Activated T-helper 9 cell treated with anti-CD3 and anti-CD28 coated beads, Interleukin-2, amount 50 U/mL, for 16 hours (primary cell): Measurements from ENCODE around the gene FFAR3.
"Not testable (repeated sequence)": the region's sequence is repeated elsewhere in the genome, so short reads cannot be mapped to it uniquely, and the experiment has no call there.

Experiments
- DNase-seq: peaks from one replicate; pipeline ENCODE4 v3.0.0-alpha.2; 2020; ENCODE audit warnings: low read depth

FFAR3 gene

DNA sequence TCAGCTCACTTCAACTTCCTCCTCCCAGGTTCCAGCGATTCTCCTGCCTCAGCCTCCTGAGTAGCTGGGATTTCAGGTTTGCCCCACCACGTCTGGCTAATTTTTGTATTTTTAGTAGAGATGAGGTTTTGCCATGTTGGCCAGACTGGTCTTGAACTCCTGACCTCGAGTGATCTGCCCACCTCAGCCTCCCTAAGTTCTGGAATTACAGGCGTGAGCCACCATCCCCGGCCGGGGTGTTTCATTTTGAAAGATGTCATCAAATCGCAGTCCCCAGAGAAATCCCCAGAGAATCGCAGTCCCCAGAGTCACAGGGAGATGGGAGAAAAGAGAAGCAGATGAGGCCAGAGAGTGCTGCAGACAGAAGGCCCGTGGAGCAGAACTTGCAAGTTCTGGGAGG lies 43.2 kb downstream of the FFAR3 start:
- DNase-seq: not testable (repeated sequence)

DNA sequence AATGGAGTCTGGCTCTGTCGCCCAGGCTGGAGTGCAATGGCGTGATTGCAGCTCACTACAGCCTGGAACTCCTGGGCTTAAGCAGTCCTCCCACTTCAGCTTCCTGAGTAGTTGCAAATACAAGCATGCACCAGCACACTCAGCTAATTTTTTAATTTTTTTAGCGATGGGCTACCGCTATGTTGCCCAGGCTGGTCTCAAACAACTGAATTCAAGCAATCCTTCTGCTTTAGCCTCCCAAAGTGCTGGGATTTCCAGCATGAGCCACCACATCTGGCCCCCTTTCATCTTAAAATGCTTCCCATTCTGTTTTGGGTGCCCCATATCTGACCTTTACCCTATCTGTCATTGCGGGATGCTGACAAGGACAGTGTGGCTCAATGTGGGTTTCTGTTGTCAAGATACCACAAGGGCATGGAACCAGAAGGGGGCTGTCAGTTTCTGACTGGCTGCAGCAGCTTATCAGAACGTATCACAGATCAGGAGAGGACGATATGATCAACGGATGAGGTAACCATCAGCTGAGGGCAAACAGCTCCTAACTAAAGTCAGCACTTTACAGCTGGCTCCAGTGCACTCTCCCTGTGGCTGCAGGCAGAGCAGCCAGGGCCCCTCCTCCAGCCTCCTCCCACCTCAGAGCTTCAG lies 45.0 kb downstream of the FFAR3 start:
- DNase-seq: no peak

GRCh38 chr19:35404879-35405622 lies 46.8 kb downstream of the FFAR3 start:
- DNase-seq: no peak

GRCh38 chr19:35407619-35408018 lies 49.4 kb downstream of the FFAR3 start:
- DNase-seq: no peak

- no peak for DNase-seq
Observed at GRCh38 chr19:35408284-35409171, 50.3 kb downstream of the FFAR3 start.

DNA sequence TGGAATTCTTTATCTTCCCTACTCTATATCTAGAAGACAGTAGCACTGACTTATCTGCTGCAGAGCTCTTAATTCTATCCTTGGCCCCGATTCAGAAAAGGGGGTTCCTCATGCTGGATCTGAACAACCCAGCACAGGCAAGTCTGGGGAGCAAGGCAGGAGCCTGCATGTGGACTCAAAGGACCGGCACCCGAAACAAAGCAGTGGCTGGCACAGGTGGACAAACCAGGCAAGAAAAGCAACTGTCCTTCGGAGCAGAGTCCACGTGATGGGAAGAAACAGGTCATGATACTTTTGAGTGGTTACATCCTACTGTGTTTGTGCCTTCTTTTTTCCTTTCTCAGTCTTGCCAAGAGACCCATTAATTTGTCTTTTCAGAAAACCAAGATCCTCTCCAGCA lies 50.9 kb downstream of the FFAR3 start:
- no peak for DNase-seq
